Measurements from ENCODE around the gene KIF25. TPM values are rescaled to one million over a fixed set of nuclear protein-coding genes. Genes with fewer than 3 reads are reported as not detected.

Gene KIF25
- total RNA-seq, 4 donors from 2014 or later: 0.17 TPM; not detected in 3

DNA sequence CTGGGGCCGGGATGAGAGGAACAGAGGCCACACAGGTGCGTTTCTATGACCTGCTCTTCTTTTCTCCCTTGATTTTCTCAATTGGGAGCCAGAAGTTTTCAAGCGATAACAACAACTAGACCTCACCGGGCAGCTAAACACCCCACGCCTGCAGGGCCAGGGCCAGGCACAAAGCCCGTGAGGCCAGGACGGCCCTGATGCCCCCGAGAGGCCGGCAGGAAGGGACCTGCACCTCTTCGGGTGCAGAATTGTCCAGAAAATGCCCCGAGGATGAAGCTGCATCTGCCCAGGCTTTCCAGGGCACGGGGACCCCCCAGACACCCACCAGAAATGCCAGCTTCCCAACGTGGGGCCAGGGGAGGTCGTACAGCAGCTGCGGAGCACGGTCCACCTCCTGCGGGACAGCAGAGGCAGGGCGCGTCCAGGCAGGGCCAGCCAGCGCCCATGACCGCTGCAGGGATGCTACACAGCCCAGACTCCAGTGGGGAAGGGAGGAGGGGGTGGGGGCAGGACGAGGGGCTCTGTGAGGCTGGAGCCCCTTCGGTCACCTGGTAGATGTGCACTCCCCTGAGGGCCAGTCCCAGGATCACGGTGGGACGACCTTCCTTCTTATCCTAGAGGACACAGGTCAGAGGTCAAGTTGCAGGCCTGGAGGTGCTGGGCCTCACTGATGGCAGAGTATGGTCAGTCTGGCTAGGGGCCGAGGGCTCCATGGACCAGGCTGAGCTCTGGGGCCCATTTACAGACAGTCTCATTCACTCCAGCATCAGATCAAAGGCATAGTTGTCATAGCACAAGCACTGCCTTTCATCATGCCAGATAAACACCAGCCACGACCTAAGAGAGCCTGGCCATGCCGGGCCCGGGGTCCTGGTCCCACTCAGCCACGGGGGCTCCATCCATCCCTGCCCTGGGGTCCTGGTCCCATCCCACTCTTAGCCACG is 65.1 kb downstream of the KIF25 start:
- H3K9me3 ChIP-seq: no peaks in the 10 kb centered on the region
- H3K27ac ChIP-seq (replicated peaks in 1 of 4): no peak overlapping the region
- no peak overlapping the region for H3K4me3 ChIP-seq
- no peaks in the 10 kb centered on the region for H3K27me3 ChIP-seq
- TF ChIP-seq, protein P1, sequence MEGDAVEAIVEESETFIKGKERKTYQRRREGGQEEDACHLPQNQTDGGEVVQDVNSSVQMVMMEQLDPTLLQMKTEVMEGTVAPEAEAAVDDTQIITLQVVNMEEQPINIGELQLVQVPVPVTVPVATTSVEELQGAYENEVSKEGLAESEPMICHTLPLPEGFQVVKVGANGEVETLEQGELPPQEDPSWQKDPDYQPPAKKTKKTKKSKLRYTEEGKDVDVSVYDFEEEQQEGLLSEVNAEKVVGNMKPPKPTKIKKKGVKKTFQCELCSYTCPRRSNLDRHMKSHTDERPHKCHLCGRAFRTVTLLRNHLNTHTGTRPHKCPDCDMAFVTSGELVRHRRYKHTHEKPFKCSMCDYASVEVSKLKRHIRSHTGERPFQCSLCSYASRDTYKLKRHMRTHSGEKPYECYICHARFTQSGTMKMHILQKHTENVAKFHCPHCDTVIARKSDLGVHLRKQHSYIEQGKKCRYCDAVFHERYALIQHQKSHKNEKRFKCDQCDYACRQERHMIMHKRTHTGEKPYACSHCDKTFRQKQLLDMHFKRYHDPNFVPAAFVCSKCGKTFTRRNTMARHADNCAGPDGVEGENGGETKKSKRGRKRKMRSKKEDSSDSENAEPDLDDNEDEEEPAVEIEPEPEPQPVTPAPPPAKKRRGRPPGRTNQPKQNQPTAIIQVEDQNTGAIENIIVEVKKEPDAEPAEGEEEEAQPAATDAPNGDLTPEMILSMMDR (IDR thresholded peaks at IDR 0.05): no peak
- no peak for TF ChIP-seq POLR2AphosphoS5 (IDR thresholded peaks at IDR 0.05)
- TF ChIP-seq POLR2A (IDR thresholded peaks at IDR 0.05; ENCODE audit: low read depth): no peak
- TF ChIP-seq EP300 (IDR thresholded peaks at IDR 0.05): no peak
- H3K4me1 ChIP-seq: peaks cover 6 to 7% (median 7%) of the 10 kb centered on the region in 4 donors
- no peaks in the 10 kb centered on the region for H3K36me3 ChIP-seq
- intact Hi-C loops (cut with DNase I): no loop called here
- no peak for DNase-seq (ENCODE audit: extremely low spot score)
- WGBS: 82% methylated on average over 11 of the region's 31 CpGs

DNA sequence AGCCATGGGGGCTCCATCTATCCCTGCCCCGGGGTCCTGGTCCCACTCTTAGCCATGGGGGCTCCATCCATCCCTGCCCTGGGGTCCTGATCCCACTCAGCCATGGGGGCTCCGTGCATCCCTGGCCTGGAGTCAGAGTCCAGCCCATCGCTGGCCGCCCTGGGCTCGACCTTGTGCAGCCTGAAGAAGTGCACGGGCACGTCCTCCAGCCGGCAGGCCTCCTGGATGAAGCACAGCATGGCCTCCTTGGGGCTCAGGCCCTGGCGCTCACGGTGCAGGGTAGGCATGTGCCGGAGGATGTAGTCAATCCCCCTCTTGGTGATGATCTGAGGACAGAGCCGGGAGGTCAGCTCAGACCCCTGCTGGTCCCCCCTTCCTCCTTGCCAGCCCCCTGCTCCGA is 66.0 kb downstream of the KIF25 start:
- intact Hi-C loops (cut with DNase I): no loop called here
- no peak overlapping the region for H3K4me3 ChIP-seq
- H3K9me3 ChIP-seq: no peaks in the 10 kb centered on the region
- H3K27ac ChIP-seq (replicated peaks in 1 of 4): no peak overlapping the region
- TF ChIP-seq POLR2AphosphoS5 (IDR thresholded peaks at IDR 0.05): no peak
- TF ChIP-seq EP300 (IDR thresholded peaks at IDR 0.05): no peak
- no peak for TF ChIP-seq POLR2A (IDR thresholded peaks at IDR 0.05; ENCODE audit: low read depth)
- TF ChIP-seq, protein P1 (IDR thresholded peaks at IDR 0.05): no peak
- H3K27me3 ChIP-seq: no peaks in the 10 kb centered on the region
- H3K36me3 ChIP-seq: no peaks in the 10 kb centered on the region
- peaks cover 6 to 7% (median 7%) of the 10 kb centered on the region in 4 donors for H3K4me1 ChIP-seq
- no peak for DNase-seq (ENCODE audit: extremely low spot score)
- 93% methylated on average over 7 of the region's 13 CpGs for WGBS

DNA sequence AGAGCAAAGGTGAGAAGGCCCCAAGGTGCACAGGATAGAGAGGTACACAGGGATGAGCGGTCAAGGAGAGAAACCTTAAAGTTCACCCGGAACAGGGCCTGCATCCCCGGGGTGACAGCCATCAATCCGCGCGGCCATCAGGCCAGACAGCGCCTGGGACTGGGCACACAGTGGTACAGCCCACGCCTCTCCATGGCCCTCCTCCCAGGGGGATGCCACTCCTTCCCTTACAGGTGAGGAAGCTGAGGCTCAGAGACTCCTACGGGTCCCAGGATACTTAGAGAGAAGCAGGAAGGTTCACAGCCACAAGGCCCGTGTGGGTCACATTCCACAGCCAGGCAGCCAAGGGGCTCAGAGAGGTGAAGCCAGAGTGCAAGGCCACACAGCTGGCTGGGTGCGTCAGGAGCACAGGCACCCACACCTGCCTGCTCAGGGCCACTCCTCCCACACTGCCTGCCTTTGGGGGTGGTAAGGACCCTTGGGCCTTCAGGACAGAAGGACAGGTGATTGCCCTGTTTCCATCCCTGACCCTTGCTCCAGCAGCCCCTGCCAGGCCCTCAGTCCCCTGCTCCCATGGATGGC is 66.8 kb downstream of the KIF25 start:
- WGBS: 91% methylated on average over 9 of the region's 11 CpGs
- Histone ChIP-seq H3K9me3 (no peaks in the 10 kb centered on the region), H3K4me3 (no peak overlapping the region), H3K27ac (replicated peaks in 1 of 4) (no peak overlapping the region), H3K27me3 (no peaks in the 10 kb centered on the region), H3K36me3 (no peaks in the 10 kb centered on the region), H3K4me1 (peaks cover 6 to 7% (median 7%) of the 10 kb centered on the region in 4 donors)
- TF ChIP-seq POLR2A (IDR thresholded peaks at IDR 0.05; ENCODE audit: low read depth) (no peak), POLR2AphosphoS5 (IDR thresholded peaks at IDR 0.05) (no peak), EP300 (IDR thresholded peaks at IDR 0.05) (no peak)
- TF ChIP-seq, protein P1 (IDR thresholded peaks at IDR 0.05): no peak
- no peak for DNase-seq (ENCODE audit: extremely low spot score)
- intact Hi-C loops (cut with DNase I): no loop called here

DNA sequence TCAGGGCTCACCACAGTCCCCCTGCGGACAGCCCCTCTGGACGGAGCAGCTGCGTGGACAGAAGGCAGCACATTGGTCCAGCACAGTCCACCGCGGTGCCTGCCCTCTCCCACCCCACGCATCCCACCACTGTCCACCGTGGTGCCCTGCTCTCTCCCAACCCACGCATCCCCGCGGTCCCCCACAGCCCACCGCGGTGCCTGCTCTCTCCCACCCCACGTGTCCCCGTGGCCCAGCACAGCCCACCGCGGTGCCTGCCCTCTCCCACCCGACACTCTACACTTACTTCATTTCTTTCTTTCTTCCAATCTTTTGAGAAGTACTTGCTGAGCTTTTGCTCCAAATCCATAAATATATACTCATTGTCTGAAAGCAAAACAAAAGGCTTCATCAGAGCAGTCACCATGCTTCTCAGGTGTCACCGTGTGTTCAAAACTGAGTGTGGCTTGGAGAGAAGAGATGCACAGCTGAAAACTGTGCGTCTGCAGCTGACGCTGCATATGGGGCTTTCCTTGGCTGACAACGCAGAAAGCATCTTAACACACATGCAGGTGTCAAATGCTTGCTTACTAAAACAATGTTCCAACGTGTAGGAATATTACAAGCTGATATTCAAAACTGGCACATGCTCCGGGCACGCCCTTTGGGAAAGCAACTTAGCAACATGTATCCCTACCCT is 69.7 kb downstream of the KIF25 start:
- intact Hi-C loops (cut with DNase I): no loop called here
- Histone ChIP-seq H3K4me1 (no peaks in the 10 kb centered on the region), H3K9me3 (no peaks in the 10 kb centered on the region), H3K27ac (replicated peaks in 1 of 4) (no peak overlapping the region), H3K4me3 (no peak overlapping the region), H3K27me3 (peaks cover 0 to 8% (median 0%) of the 10 kb centered on the region in 4 donors), H3K36me3 (no peaks in the 10 kb centered on the region)
- no peak for TF ChIP-seq EP300 (IDR thresholded peaks at IDR 0.05)
- TF ChIP-seq POLR2A (IDR thresholded peaks at IDR 0.05; ENCODE audit: low read depth): no peak
- TF ChIP-seq, protein P1 (IDR thresholded peaks at IDR 0.05): no peak
- no peak for TF ChIP-seq POLR2AphosphoS5 (IDR thresholded peaks at IDR 0.05)
- whole genome bisulfite sequencing: 88% methylated on average over 24 of the region's 24 CpGs
- no peak for DNase-seq (ENCODE audit: extremely low spot score)
